SK-N-MC (cell line): ENCODE results near the gene LRRC32.

Experiments used
- EZH2 ChIP-seq: fragments of 200-600 bp; sonication (generic); IDR thresholded peaks from one replicate; pipeline ENCODE4 v1.6.1; 2017; ENCODE audit warnings: antibody characterized with exemption
- FOXP2 ChIP-seq: optimal IDR thresholded peaks from 2 replicates; pipeline ENCODE3; 2011; ENCODE audit warnings: mild to moderate bottlenecking, moderate library complexity; ENCODE audit not compliant: insufficient read depth; ENCODE audit errors: extremely low read length, control extremely low read depth
- POLR2AphosphoS5 ChIP-seq: IDR thresholded peaks from 2 replicates; pipeline ENCODE4 v1.6.1; 2012; ENCODE audit warnings: mild to moderate bottlenecking, low read depth, low read length, borderline replicate concordance

DNA sequence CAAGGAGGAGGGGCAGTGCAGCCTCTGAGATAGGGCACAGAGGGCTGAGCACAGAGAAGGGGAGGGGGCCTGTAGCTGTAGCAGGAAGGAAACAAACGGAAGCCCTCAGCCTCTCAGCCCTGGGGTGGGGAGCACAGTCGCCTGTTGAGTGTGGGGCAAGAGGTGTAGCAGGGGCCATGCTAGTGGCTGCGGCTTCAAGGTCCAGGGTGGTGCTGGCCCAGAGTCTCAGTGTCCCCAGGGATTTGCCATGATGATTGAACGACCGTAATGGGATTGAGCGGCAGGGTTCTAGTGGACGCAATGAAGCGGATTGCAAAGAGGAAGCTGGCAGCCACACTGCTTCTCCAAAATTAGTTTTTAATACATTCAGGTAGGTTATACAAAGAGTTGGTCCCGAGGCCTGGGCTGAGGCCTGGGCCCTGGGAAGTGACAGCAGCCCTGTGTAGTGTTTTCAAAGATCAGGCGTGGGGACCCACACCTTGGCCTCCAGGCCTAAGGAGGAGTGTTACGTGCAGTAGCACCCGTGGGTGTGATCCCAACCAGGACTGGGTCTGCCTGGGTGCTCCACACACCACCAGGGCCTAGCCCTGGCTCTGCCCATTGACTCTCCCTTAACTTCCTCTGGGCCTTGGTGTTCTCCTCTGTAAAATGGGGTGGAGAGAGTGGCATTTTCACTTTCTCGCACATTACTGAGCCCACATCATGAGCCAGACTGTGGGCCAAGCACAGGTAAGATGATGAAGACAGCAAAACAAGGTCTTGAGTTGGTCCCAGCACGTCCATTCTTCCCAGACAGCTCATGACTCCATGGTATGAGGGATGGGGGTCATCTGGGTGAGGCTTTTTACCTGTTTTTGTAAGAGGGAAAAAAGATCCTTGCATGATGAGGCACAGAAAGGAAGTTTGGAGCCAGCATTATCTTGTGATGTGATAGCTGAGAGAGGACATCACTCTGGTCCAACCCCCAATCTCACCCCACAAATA is 13.1 kb downstream of the LRRC32 start:
- TF ChIP-seq EZH2 (no peak), POLR2AphosphoS5 (no peak), FOXP2 (no peak)
